GM18526 (cell line): ENCODE measurements around the gene CCDC146.

Experiments
- POLR2A ChIP-seq: IDR thresholded peaks from 3 replicates; pipeline ENCODE4 v1.6.1; 2011; ENCODE audit not compliant: insufficient read length; ENCODE audit errors: extremely low read depth

The CCDC146 gene

GRCh38 chr7:77337456-77337990 lies 215.1 kb downstream of the CCDC146 start:
- TF ChIP-seq POLR2A: no peak

DNA sequence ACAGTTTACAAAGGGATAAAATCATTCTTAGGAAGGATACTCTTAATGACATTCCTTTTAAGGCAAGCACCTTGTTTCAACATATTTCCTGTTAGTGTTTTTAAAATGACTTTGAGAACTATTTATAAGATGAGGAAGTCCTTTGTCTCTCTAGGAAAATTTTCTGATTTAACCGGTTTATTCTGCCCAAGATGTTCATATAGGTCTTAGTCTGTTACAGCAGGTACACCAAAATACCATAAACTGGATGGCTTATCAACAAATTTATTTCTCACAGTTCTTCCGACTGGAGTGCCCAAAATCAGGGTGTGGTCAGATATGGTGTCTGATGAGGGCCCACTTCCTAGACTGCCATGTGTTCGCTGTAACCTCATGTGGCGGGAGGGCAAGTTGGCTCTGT lies 215.8 kb downstream of the CCDC146 start:
- no peak for TF ChIP-seq POLR2A

- TF ChIP-seq POLR2A: no peak
Observed at GRCh38 chr7:77338883-77339629, 216.6 kb downstream of the CCDC146 start.

- no peak for TF ChIP-seq POLR2A
Observed at GRCh38 chr7:77339726-77340125, 217.3 kb downstream of the CCDC146 start.
